GM19397 (cell line): ENCODE measurements around the gene CAPN8.

ENCODE experiments used
- ATAC-seq: cut with Tn5 transposase; IDR thresholded peaks from one replicate; pipeline ENCODE4 v1.9.1; 2021; ENCODE audit warnings: mild to moderate bottlenecking, moderate library complexity; ENCODE audit not compliant: unreplicated experiment

The CAPN8 gene

GRCh38 chr1:223620297-223620897, 45.1 kb downstream of the CAPN8 start:
- no peak for ATAC-seq

DNA sequence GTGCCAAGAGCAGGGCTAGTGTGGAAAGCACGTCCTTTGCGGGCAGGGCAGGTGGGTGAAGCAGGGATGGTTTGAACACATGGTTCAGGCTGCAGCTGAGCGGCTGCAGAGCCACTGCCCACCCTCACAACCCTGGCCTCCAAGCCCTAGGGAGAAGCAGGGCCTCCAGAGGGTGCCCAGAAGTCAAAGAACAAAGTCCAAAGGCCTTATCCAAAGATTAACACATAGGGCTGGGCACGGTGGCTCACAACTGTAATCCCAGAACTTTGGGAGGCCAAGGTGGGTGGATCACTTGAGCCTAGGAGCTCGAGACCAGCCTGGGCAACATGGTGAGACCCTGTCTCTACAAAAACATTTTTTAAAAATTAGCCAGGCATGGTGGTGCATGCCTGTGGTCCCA, 46.8 kb downstream of the CAPN8 start:
- no peak for ATAC-seq

- ATAC-seq, result no peak
Measured at GRCh38 chr1:223617323-223618070, 48.0 kb downstream of the CAPN8 start.

GRCh38 chr1:223616586-223616985, 48.9 kb downstream of the CAPN8 start:
- ATAC-seq, result no peak

- no peak for ATAC-seq
Measured at GRCh38 chr1:223611936-223612335, 53.6 kb downstream of the CAPN8 start.

DNA sequence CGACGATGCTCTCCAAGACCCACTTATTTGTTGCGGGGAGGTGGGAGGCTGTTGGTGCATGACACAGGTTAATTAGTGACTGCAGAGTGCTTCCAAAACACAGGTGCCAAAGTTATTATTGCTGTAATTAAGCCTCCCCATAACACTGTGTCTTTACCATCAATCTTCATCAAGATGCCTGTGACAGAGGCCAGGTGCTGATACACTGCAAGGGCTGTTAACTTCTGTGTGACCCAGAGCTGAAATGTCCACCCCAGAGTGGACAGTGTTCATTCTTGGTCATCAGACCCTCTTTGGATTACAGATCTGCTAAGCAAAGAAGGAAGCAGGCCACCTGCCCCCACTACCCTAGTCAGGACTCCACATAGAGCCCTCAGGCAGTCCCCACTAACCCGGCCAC, 55.5 kb downstream of the CAPN8 start:
- no peak for ATAC-seq

GRCh38 chr1:223609066-223609465, 56.4 kb downstream of the CAPN8 start:
- no peak for ATAC-seq

GRCh38 chr1:223558512-223558911, 107.0 kb downstream of the CAPN8 start:
- no peak for ATAC-seq

DNA sequence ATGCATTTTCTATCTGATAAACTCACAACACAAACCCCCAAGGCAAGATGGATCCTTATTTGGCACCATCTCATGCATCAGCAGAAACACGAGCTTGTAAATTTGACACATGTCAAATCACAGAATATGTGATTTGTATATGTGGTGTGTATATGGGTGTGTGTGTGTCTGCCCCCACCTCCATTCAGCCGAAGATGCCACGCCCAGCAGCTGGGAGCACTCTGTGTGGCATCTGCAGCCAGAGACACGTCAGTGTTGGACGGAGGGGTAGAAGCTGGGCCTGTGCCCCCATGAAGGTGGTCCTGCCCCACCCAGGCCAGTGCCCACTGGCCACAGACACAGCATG, 108.4 kb downstream of the CAPN8 start:
- ATAC-seq, result no peak

DNA sequence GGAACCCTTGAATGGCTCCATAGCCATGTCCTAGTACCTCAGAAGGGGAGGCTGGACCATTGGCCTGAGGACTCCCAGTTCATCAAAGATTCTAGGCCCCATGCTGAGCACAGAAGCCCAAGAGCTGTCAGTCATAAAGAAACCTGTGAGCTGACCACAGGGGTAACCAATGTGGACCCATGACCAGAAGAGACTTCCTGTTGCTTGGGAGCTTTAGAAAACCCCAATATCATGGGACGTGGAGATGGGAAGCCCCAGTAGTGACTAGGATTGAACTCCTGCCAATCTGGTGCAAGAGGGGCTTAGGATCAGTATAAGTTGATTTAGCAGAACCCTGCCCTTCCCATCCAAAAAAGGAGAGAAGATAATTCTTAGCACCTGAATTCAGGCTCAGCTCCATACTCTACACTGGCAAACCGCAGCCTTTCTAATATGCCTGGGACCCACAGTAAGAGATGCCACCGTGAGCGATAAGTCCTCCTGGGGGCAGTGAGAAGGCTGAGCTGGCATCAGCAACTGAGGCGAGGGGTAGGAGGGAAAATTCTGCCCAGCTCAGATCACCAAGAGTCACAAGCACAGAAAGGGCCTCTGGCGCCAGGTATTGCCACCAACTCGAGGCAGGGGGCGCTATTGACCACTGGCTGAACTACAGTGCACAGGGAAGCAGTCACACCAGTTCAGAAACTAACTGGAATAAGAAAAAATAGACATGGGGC, 108.9 kb downstream of the CAPN8 start:
- peak; percentile 75 for ATAC-seq

DNA sequence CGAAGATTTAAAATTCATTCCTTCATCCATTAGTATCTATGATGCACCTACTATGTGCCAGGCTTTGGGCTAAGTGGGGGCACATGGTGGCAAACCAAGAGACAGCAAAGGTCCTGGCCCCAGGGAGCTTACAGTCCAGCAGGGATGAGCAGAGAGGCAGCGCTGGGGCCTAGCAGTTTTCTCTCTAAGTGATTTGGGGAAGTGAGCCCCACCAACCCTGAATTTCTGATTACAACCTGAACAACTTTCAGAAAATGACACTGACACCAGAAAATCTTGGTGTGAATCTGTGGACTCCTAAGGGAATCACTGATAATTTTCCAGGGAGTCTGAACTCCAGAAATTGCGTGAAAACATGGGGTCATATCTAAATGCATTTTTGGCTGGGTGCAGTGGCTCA, 111.5 kb downstream of the CAPN8 start:
- no peak for ATAC-seq

GRCh38 chr1:223551610-223552009, 113.9 kb downstream of the CAPN8 start:
- no peak for ATAC-seq

DNA sequence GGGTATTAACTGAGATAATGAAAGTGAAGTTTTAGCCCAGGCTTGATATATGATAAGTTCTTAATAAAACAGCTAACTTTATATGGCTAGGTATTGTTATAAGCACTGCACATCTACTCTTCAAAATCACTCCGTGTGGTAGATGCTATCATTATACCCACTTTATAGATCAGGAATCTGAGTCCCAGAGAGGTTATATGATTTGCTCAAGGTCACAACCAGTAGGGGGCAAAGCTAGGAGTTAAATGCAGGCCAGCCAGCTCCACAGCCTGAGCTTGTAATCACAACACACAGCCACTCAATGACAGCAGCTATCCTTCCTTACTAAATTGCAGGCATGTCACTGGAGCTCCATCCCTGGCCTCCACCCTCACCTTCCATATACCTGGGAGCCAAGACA, 115.8 kb downstream of the CAPN8 start:
- ATAC-seq, result no peak

DNA sequence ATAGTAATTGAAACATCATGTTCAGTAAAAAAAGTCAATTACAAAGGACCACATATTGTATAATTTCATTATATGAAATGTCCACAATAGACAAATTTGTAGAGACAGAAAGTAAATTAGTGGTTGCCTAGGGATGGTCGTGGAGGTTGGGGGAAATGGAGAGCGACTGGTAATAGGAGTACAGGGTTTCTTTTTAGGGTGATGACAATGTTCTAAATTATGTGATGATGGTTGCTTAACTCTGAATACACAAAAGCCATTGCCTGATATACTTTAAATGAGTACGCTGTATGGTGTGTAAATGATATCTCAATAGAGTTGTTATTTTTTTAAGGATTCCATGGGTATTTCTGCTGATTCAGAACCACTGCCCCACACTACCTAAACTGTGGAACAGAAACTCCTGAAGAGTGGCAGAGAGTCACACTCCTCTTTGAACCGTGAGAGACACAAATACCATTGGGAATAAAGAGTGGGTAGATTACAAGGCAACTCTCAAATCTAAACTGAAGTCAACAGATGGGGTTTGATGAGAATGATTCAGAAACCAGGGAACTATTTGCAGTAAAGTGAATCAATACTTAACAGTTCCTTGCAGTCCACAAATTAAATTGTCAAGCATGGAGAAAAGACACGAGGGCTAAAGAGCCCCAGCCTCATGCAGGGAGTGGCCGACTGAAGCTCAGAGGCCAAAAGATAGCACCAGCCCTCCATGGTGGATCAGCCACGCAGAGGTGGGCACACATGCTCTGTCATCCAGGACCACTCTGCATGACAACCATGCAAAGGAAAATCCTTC, 118.0 kb downstream of the CAPN8 start:
- ATAC-seq, result no peak

GRCh38 chr1:223545343-223545742, 120.2 kb downstream of the CAPN8 start:
- no peak for ATAC-seq

GRCh38 chr1:223543560-223543959, 121.9 kb downstream of the CAPN8 start:
- no peak for ATAC-seq

DNA sequence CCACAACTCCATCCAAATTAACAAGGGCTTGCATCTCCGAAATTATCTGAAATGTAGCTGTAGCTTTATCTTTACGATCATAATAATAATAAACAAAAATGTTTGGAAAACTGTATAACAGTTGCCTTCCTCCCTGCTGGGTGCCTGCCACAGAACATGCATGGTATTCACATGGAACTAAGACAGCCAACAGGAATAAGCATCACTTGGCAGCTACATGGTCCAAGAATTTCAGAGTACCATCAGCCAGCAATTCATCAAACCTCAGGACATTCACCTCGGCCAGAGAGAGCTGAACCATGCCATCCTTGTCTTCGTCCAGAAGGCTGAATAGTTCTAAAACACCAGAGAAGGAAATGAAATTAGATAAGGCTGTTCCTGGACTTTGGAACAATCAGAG, 122.7 kb downstream of the CAPN8 start:
- no peak for ATAC-seq

- no peak for ATAC-seq
Measured at GRCh38 chr1:223540485-223541106, 124.9 kb downstream of the CAPN8 start.

DNA sequence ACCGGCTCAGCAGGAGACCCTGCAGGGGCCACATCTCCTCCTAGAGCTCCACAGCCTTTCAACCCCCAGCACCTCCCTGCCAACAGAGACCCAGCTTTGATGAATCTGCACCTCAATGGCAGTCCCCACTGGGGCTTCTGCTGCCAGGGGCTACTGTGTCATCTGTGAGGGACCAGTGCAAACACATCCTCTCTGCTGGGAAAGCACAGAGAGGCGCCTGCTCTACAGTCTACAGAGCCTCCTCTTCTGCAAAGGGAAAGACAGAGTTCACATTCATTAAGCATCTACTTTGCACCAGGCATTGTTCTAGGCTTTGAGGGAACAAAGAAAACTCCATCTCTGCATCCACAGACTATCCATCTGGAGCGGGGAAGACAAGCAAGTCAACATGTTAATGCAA, 125.8 kb downstream of the CAPN8 start:
- no peak for ATAC-seq

DNA sequence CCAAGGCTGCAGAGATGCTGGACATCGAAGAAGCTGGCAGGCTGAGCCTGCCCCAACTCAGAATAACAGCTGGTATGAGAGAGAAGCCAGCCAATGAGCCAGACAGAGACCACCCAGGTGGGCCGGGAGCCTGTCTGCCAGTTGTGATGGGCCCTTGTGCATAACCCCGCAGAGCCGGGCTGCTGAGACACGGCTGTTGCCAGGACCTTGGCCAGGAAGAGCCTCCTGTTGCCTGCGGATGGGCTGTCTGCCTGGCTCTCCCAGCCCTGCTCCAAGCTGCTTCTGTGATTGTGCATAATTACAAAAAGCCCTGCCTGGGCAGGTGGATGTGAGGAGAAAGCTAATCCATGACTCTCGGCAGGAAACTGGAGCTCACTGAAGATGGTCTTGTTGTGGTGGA, 126.5 kb downstream of the CAPN8 start:
- no peak for ATAC-seq

- ATAC-seq, result no peak
Measured at GRCh38 chr1:223535319-223535718, 130.2 kb downstream of the CAPN8 start.
